HCT116 (cell line): Measurements from ENCODE around the gene DCK.
"Not testable (repeated sequence)": the region's sequence is repeated elsewhere in the genome, so short reads cannot be mapped to it uniquely, and the experiment has no call there.

Experiments
- ATF3 ChIP-seq: IDR thresholded peaks from 2 replicates; pipeline ENCODE4 v1.6.1; 2012
- CTCF ChIP-seq, 3 experiments: fragments of 200-600 bp in 1 of 3; sonication (generic) in 1 of 3; IDR thresholded peaks in 2 of 3; conservative IDR thresholded peaks in 1 of 3; 2 replicates each; pipeline ENCODE4 v1.5.1; 2012 to 2017; ENCODE audit warnings: low read depth in 2 of 3, low read length in 2 of 3, antibody characterized with exemption in 1 of 3, borderline replicate concordance in 1 of 3, control low read depth in 1 of 3, mild to moderate bottlenecking in 1 of 3, mixed read lengths in 1 of 3, mixed run types in 1 of 3, moderate library complexity in 1 of 3; ENCODE audit not compliant: insufficient read depth in 1 of 3
- EZH2phosphoT487 ChIP-seq: fragments of 200-600 bp; IDR thresholded peaks from 2 replicates; pipeline ENCODE4 v1.6.1; 2018; ENCODE audit warnings: antibody characterized with exemption, borderline replicate concordance
- FOSL1 ChIP-seq: IDR thresholded peaks from 2 replicates; pipeline ENCODE4 v1.6.1; 2012; ENCODE audit warnings: low read depth
- JUND ChIP-seq: IDR thresholded peaks from 2 replicates; pipeline ENCODE4 v1.6.1; 2012
- POLR2A ChIP-seq: IDR thresholded peaks from 2 replicates; pipeline ENCODE4 v1.7.0; 2011; ENCODE audit warnings: borderline replicate concordance; ENCODE audit not compliant: insufficient read depth, insufficient read length; ENCODE audit errors: extremely low read depth
- POLR2AphosphoS5 ChIP-seq: IDR thresholded peaks from 2 replicates; pipeline ENCODE4 v1.6.1; 2011; ENCODE audit warnings: mild to moderate bottlenecking, low read depth, low read length, moderate library complexity
- SP1 ChIP-seq: IDR thresholded peaks from 2 replicates; pipeline ENCODE4 v1.6.1; 2012; ENCODE audit warnings: low read depth
- SRF ChIP-seq: IDR thresholded peaks from 2 replicates; pipeline ENCODE4 v1.6.1; 2012; ENCODE audit warnings: low read depth
- YY1 ChIP-seq: IDR thresholded peaks from 2 replicates; pipeline ENCODE4 v1.6.1; 2011; ENCODE audit warnings: low read length, low read depth, moderate library complexity, mild to moderate bottlenecking; ENCODE audit not compliant: insufficient replicate concordance; ENCODE audit errors: extremely low read depth
- ZNF274 ChIP-seq: fragments of 200-500 bp; sonication (Bioruptor generic); IDR thresholded peaks from 2 replicates; pipeline ENCODE4 v1.6.1; 2014; ENCODE audit warnings: mild to moderate bottlenecking, low read depth, low read length, inconsistent platforms

GRCh38 chr4:71017391-71017790 is 23.9 kb downstream of the DCK start:
- TF ChIP-seq EZH2phosphoT487; CTCF (IDR thresholded peaks at IDR 0.05 in 2 of 3, conservative IDR thresholded peaks at IDR 0.05 in 1 of 3; ENCODE audit: borderline replicate concordance in 1 of 3, insufficient read depth in 1 of 3, low read depth in 2 of 3, low read length in 2 of 3); POLR2AphosphoS5; ZNF274; POLR2A; SRF; FOSL1; YY1; ATF3; JUND; SP1: not testable (repeated sequence)
